Epithelial cell of esophagus (primary cell): ENCODE measurements around the gene RGL1.
"Not testable (repeated sequence)": the region's sequence is repeated elsewhere in the genome, so short reads cannot be mapped to it uniquely, and the experiment has no call there.

ENCODE experiments used
- DNase-seq: peaks from one replicate; pipeline ENCODE4 v3.0.0; 2010; ENCODE audit warnings: low read depth
- H3K4me3 ChIP-seq: 2 replicates; pipeline ENCODE4 v1.5.1; 2011; ENCODE audit warnings: mild to moderate bottlenecking, low read length, control low read depth
- CTCF ChIP-seq: IDR thresholded peaks from 2 replicates; pipeline ENCODE4 v1.5.1; 2011; ENCODE audit warnings: low read depth, mild to moderate bottlenecking, low read length, control low read depth, inconsistent platforms; ENCODE audit not compliant: insufficient read depth; ENCODE audit errors: missing control alignments

RGL1 gene

GRCh38 chr1:183804916-183805841 is at the start of gene RGL1:
RGL1 (plus strand) TSS chr1:183805120; CDS start chr1:183805298, 178 bp downstream.
- DNase-seq, result peak; percentile 96
- H3K4me3 ChIP-seq, result peak within 1 kb of the TSS; percentile 66
- no peak for TF ChIP-seq CTCF

GRCh38 chr1:183756326-183756725 is 48.6 kb upstream of the RGL1 start:
- H3K4me3 ChIP-seq, result no peak overlapping the region
- no peak for DNase-seq
- TF ChIP-seq CTCF, result no peak

GRCh38 chr1:183757061-183757460 is 47.9 kb upstream of the RGL1 start:
- TF ChIP-seq CTCF, result no peak
- no peak overlapping the region for H3K4me3 ChIP-seq
- DNase-seq, result peak; percentile 40

GRCh38 chr1:183758913-183759312 is 46.0 kb upstream of the RGL1 start:
- no peak overlapping the region for H3K4me3 ChIP-seq
- no peak for TF ChIP-seq CTCF
- DNase-seq, result no peak

GRCh38 chr1:183760661-183761060 is 44.3 kb upstream of the RGL1 start:
- TF ChIP-seq CTCF, result no peak
- DNase-seq, result no peak
- H3K4me3 ChIP-seq, result no peak overlapping the region

- TF ChIP-seq CTCF, result no peak
- DNase-seq, result no peak
Measured at GRCh38 chr1:183761871-183762270, 43.0 kb upstream of the RGL1 start.

GRCh38 chr1:183762856-183763255 is 42.1 kb upstream of the RGL1 start:
- not testable (repeated sequence) for H3K4me3 ChIP-seq, DNase-seq

More at GRCh38 chr1:183761871-183762270, 43.0 kb upstream of the RGL1 start:
- no peak overlapping the region for H3K4me3 ChIP-seq
